ENCODE measurements around the gene NKD1. TPM values are rescaled to one million over a fixed set of nuclear protein-coding genes. Genes with fewer than 3 reads are reported as not detected.

The NKD1 gene
- total and polyA plus RNA-seq, 2 experiments from 2014 or later: 0.86 to 1.4 TPM

DNA sequence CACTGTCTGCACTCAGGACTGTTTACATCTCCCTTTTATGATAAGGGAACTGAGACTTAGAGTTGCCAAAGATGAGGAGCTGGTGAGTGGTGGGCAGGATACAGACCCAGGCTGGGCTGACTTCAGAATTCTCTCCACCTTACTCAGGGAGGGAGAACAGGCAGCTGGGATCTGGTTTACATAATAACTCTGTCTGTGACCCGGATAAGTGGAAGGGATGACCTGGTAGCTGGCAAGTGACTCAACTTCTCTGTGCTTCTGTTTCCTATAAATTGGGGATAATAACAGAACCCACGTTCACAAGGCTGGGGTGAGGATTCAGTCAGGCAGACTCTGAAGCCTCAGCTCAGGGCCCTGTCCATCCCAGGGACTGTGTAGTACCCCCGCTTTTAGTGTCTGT, 130.3 kb downstream of the NKD1 start:
- no peak overlapping the region for H3K27ac ChIP-seq
- TF ChIP-seq CTCF (IDR thresholded peaks at IDR 0.05; ENCODE audit: low read depth, low read length): no peak
- no peak overlapping the region for H3K4me3 ChIP-seq
- DNase-seq (ENCODE audit: low read depth in 1 of 2, low spot score in 1 of 2): no peak
- no peaks in the 10 kb centered on the region for H3K36me3 ChIP-seq
- no peaks in the 10 kb centered on the region for H3K4me1 ChIP-seq (ENCODE audit: low read depth)
- H3K9me3 ChIP-seq (ENCODE audit: low read depth): no peaks in the 10 kb centered on the region
- H3K27me3 ChIP-seq: no peaks in the 10 kb centered on the region

DNA sequence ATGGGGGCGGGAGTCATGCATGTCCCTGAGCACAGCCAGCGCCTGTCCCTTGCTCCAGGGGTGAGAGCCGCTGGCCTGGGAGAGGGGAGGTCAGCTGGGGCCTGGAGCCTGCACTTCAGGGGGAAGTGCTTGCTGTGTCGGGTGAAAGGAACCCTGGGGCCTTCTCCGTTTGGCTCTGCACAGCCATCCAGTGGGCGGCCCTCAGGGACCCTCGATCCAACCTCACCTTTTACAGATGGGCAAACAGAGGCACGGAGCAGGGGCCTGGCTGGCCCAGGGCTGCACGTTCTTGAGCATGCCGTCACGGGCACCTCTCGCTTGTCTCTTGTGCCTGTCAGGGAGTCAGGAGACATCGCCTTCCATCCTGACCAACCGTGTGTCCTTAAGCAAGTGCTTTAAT, 131.1 kb downstream of the NKD1 start:
- DNase-seq (ENCODE audit: low read depth in 1 of 2, low spot score in 1 of 2): peak in 1 of 2 donors; percentile 15
- Histone ChIP-seq H3K4me1 (ENCODE audit: low read depth) (no peaks in the 10 kb centered on the region), H3K27me3 (no peaks in the 10 kb centered on the region), H3K9me3 (ENCODE audit: low read depth) (no peaks in the 10 kb centered on the region), H3K27ac (no peak overlapping the region), H3K36me3 (no peaks in the 10 kb centered on the region), H3K4me3 (no peak overlapping the region)
- no peak for TF ChIP-seq CTCF (IDR thresholded peaks at IDR 0.05; ENCODE audit: low read depth, low read length)

- no peak for TF ChIP-seq CTCF (IDR thresholded peaks at IDR 0.05; ENCODE audit: low read depth, low read length)
- Histone ChIP-seq H3K4me3 (no peak overlapping the region), H3K27me3 (no peaks in the 10 kb centered on the region), H3K4me1 (ENCODE audit: low read depth) (no peaks in the 10 kb centered on the region), H3K36me3 (no peaks in the 10 kb centered on the region), H3K27ac (no peak overlapping the region), H3K9me3 (ENCODE audit: low read depth) (no peaks in the 10 kb centered on the region)
- DNase-seq (ENCODE audit: low read depth in 1 of 2, low spot score in 1 of 2): no peak
Measured at GRCh38 chr16:50679676-50680555, 131.7 kb downstream of the NKD1 start.

DNA sequence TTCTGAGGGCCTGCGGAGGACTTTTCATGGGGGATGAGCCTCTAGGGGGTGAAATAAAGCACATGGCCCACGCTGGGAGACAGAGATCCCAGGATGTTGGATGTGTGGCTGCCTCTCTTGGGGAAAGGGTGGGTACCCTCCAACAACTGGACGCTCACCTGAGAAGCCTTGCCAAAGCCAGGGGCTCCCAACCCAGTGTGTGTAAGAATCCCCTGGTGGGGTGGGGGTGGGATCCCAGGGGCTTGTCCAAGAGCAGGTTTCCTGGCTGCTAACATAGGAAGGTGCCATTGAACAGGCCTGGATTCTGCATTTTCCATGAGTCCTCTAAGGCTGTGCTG, 132.3 kb downstream of the NKD1 start:
- Histone ChIP-seq H3K36me3 (no peaks in the 10 kb centered on the region), H3K9me3 (ENCODE audit: low read depth) (no peaks in the 10 kb centered on the region), H3K27ac (no peak overlapping the region), H3K4me1 (ENCODE audit: low read depth) (no peaks in the 10 kb centered on the region), H3K27me3 (no peaks in the 10 kb centered on the region), H3K4me3 (no peak overlapping the region)
- DNase-seq (ENCODE audit: low read depth in 1 of 2, low spot score in 1 of 2): no peak
- no peak for TF ChIP-seq CTCF (IDR thresholded peaks at IDR 0.05; ENCODE audit: low read depth, low read length)

- no peaks in the 10 kb centered on the region for H3K4me1 ChIP-seq (ENCODE audit: low read depth)
- DNase-seq (ENCODE audit: low read depth in 1 of 2, low spot score in 1 of 2): no peak
- no peaks in the 10 kb centered on the region for H3K9me3 ChIP-seq (ENCODE audit: low read depth)
- no peak within 1 kb of the TSS for H3K27ac ChIP-seq
- H3K4me3 ChIP-seq: no peak within 1 kb of the TSS
- H3K27me3 ChIP-seq: no peaks in the 10 kb centered on the region
- no peak for TF ChIP-seq CTCF (IDR thresholded peaks at IDR 0.05; ENCODE audit: low read depth, low read length)
- H3K36me3 ChIP-seq: no peaks in the 10 kb centered on the region
Measured at GRCh38 chr16:50681021-50681885, 133.1 kb downstream of the NKD1 start, which contains the start of gene SNX20. SNX20 (minus strand) TSS chr16:50681312; CDS start chr16:50677526, 3,786 bp downstream.
